Activated naive CD4-positive, alpha-beta T cell treated with anti-CD3 and anti-CD28 coated beads, Interleukin-2, amount 50 U/mL, for 16 hours (primary cell): ENCODE data around the gene BEX4.
"Not testable (repeated sequence)": the region's sequence is repeated elsewhere in the genome, so short reads cannot be mapped to it uniquely, and the experiment has no call there.

ENCODE experiments used
- DNase-seq: peaks from one replicate; pipeline ENCODE4 v3.0.0-alpha.2; 2020

The BEX4 gene, protein sequence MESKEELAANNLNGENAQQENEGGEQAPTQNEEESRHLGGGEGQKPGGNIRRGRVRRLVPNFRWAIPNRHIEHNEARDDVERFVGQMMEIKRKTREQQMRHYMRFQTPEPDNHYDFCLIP

GRCh38 chrX:103214870-103215424, at the start of gene BEX4:
TSS of gene BEX4 (plus strand) at chrX:103215108. CDS start at chrX:103216154, 1,046 bp downstream.
- peak; percentile 84 for DNase-seq

DNA sequence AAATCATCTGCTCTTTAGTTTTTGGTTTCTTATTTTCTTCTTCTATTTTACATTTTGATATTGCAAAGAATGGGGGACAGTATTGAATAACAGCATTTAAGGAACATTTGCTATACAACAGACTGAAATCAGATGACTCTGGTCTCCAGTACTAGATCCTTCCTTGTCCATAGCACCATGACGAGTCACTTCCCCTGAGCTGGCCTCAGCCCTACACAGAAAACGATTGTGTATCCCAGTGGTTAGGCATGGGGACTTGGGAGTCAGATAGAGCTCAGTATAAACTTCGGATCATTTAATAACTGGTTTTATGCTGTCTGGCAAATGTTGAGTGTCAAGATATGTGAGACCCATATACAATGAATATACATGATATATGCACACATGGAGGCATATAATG, 44.7 kb upstream of the BEX4 start:
- no peak for DNase-seq

GRCh38 chrX:103171353-103171752, 43.6 kb upstream of the BEX4 start:
- no peak for DNase-seq

- DNase-seq, result not testable (repeated sequence)
Observed at GRCh38 chrX:103175256-103175655, 39.7 kb upstream of the BEX4 start.

DNA sequence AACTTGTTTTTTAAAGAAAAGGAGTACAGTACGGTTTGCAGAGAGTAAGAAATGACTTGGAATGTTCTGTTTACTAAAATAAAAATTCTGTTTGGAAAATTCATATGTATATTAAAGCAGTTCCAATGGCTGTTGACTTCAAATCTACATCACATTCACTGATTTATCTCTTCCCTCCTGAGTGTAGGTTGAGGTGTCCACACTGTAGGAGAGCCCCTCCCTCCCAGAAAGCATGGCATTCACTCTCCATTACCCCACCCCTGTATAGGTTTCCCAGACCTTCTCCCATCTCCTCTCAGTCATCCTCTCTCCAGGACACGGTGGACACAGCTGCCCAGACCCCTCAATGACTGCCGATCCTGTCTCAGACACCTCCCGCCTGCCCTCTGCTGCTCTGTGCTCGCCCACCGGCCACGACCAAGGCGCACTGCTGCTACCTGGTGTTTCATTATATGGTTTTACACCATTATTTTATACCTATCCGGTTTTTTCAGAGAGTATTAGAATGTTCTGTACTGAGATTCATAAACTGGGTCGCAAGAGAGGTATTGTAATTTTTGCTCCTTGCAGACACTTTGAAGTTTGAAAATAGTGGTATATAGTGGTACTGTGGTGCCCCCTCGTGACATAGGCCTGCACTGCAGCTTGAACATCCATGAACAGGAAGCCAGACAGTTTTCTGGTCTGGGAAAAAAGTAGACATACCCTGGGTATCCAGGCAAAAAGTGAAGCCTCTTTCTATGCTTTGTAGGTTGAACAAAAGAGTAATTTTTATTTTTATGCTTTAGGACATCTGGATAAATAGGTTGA, 38.8 kb upstream of the BEX4 start:
- DNase-seq, result peak; percentile 56

DNA sequence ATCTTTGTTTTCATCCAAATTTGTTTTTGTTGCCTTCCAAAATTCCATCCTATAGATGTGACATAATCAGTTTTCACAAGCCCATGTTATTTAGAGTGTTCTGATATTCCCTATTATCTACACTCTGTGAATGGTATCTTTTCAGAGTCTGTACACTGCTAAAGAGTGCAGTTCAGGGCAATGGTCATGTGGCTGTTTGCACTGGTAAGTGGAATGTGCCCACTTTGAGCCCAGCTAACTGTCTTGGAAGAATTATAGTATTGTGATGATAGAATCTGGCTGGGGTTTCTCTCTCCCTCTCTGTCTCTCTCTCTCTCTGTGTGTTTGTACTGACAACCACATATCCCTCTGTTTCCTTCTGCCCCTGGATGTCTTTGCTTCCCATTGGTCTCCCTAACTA, 37.4 kb upstream of the BEX4 start:
- no peak for DNase-seq

DNA sequence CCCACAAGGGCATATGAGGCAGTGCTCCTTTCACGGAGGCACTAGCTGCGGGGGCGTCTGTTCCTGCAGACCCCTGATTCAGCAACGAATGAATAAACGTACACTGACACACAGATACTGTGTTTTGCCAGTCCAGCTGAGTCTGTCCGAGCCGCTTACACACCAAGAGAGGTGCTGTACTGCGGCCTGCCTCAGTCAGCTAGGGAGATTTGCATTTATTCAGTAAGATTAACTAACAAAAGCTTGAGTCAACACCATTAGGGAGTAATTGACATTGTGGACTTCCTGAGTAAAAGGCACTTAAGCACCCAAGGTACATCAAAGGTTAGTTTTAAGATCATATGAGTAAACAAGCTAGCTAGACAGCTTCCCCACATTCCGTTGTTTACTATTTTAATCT, 31.0 kb upstream of the BEX4 start:
- no peak for DNase-seq

GRCh38 chrX:103187953-103188475, 26.9 kb upstream of the BEX4 start:
- DNase-seq, result no peak

DNA sequence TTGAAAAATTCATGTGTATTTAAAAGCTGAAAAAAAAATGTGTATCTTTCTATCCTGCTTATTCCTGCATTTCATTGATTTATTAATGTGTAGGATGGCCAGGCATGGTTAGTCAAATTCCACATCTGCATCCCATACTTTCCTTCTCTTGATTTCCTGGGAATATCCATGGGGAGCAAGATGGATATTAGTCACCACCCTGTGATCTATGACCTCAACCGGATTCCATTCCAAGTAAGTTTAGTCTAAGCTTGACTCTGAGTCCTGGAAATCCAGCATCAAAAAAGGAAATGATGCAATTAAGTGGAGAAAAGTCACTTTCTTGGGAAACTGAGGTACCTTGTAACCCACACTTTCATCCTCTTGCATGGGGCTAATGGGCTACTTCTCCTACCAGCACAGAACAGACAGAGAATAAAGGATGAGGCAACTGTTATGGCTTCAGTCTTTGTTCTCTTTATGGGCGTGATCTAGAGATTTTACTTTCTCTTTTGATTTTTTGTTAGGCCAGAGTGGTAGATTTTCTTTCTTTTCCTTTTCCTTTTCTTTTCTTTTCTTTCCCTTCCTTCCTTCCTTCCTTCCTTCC, 17.1 kb upstream of the BEX4 start:
- no peak for DNase-seq

DNA sequence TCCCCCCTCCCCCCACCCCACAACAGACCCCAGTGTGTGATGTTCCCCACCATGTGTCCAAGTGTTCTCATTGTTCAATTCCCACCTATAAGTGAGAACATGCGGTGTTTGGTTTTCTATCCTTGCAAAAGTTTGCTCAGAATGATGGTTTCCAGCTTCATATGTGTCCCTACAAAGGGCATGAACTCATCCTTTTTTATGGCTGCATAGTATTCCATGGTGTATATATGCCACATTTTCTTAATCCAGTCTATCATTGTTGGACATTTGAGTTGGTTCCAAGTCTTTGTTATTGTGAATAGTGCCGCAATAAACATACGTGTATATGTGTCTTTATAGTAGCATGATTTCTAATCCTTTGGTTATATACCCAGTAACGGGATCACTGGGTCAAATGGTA, 16.2 kb upstream of the BEX4 start:
- DNase-seq, result not testable (repeated sequence)

- no peak for DNase-seq
Observed at GRCh38 chrX:103201041-103201440, 13.9 kb upstream of the BEX4 start.

GRCh38 chrX:103210056-103210455, 4.9 kb upstream of the BEX4 start:
- DNase-seq, result no peak

GRCh38 chrX:103211012-103211715, 3.7 kb upstream of the BEX4 start:
- DNase-seq, result peak; percentile 37

GRCh38 chrX:103212749-103213457, 2.0 kb upstream of the BEX4 start:
- no peak for DNase-seq

DNA sequence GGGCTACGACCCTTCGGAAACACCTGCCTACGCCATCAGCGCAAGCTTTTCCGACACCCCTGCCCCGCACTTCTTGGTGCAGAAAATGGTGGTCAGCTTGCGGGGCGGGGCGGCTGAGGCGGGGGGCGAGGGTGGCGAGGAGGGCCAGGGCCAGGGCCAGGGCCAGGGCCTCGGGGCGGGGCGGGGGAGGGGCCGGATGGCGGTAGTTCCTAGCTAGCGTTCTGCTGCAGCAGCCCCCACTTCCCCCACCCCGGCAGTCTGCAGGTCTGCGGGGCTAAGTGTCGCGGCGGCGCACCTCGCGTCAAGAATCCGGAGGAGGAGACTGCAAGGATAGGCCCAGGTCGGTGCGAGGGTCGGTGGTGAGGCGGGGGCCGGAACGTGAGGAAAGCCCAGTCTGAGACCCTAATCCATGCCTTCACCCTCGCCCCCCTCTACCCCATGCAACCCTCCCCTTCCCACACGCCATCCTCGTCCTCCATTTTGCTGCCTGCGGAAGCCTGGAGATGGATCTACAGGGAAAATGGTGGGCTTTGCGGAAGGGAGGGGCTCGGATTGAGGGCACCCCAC, 600 bp downstream of the BEX4 start:
- DNase-seq, result peak; percentile 43

- DNase-seq, result no peak
Observed at GRCh38 chrX:103220511-103221323, 5.8 kb downstream of the BEX4 start.

DNA sequence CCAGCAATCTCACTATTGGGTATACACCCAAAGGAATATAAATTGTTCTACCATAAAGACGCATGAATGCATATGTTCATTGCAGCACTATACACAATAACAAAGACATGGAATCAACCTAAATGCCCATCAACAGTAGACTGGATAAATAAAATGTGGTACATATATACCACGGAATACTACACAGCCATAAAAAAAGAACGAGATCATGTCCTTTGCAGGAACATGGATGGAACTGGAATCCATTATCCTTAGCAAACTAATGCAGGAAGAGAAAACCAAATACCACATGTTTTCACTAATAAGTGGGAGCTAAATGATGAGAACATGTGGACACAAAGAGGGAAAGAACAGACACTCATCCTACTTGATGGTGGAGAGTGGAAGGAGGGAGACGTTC, 11.0 kb downstream of the BEX4 start:
- not testable (repeated sequence) for DNase-seq

- no peak for DNase-seq
Observed at GRCh38 chrX:103233263-103233662, 18.4 kb downstream of the BEX4 start.

DNA sequence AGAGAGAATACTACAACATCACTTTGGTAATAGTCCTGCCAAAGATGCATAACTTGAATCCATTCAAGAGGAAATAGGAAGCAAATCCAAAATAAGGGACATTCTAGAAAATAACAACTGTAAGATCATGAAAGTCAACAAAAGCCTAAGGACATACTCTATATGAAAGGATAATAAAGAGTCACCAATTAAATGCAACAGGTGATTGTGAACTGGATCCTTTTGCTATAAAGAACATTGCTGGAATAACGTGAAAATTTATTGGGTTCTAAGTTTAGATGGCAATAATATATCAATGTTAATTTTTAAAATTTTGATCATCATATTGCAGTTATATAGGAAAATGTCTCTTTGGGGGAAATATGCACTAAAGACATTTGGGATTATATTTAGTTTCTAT, 20.0 kb downstream of the BEX4 start:
- DNase-seq, result no peak

DNA sequence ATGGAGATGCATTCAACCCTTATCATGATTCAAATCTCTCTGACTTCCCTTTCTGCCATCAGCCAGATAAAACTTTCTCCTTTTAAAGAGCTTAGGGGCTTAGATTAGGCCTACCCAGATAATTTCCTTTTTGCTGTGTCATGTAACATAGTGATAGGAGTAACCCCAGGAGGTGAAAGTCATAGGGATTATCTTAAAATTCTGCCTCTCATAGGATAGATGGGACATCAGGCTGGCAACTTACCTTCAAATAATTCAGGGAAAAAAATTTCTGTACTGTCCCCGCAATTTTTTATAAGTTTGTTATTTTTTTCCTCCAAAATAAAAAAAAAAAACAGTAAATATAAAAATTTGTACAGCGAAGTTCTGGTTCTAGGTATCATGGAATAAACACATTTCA, 20.7 kb downstream of the BEX4 start:
- DNase-seq, result not testable (repeated sequence)

GRCh38 chrX:103236296-103236695, 21.4 kb downstream of the BEX4 start:
- no peak for DNase-seq
